BJ (cell line): Measurements from ENCODE around the gene CD79A. TPM values are rescaled to one million over a fixed set of nuclear protein-coding genes. Genes with fewer than 3 reads are reported as not detected.

Experiments
- CTCF ChIA-PET: fragments of 350-600 bp; formaldehyde crosslinking; extraction: SDS; loops from one replicate; lab custom pipeline; 2021; ENCODE audit warnings: antibody characterized with exemption, inconsistent platforms; lab: Yijun Ruan, JAX
- POLR2A ChIA-PET: fragments of 300-600 bp; sonication (Branson Sonifier 250); formaldehyde crosslinking; extraction: SDS; loops from one replicate; lab custom pipeline; 2021; ENCODE audit warnings: antibody characterized with exemption; lab: Charles Lee
- DNase-seq: peaks from one replicate; pipeline ENCODE4 v3.0.0-alpha.2; 2011; ENCODE audit warnings: low read depth
- H3K27me3 ChIP-seq: 2 replicates; pipeline ENCODE4 v1.6.0; 2011; ENCODE audit warnings: low read length; ENCODE audit not compliant: control insufficient read depth, insufficient read depth
- H3K36me3 ChIP-seq: 2 replicates; pipeline ENCODE4 v1.5.1; 2011; ENCODE audit warnings: low read length; ENCODE audit not compliant: control insufficient read depth, insufficient read depth
- H3K4me3 ChIP-seq: 2 replicates; pipeline ENCODE4 v1.5.1; 2011; ENCODE audit warnings: low read depth, mild to moderate bottlenecking, control low read depth, low read length
- CTCF ChIP-seq: IDR thresholded peaks from 2 replicates; pipeline ENCODE4 v1.5.1; 2011; ENCODE audit warnings: low read depth, mild to moderate bottlenecking, control low read depth, inconsistent platforms, low read length, moderate library complexity; ENCODE audit not compliant: insufficient read depth
- polyA plus RNA-seq: library from polyadenylated mRNA; depleted of rRNA; stranded (reverse); fragments of >200 nt; gene quantifications from 2 replicates; pipeline ENCODE4 v1.2.3, GENCODE V29; 2011

CD79A gene
- polyA plus RNA-seq, 1 experiment: 0.37 TPM

GRCh38 chr19:41861846-41862245, 15.2 kb upstream of the CD79A start:
- H3K27me3 ChIP-seq: no peaks in the 10 kb centered on the region
- no peak overlapping the region for H3K4me3 ChIP-seq
- POLR2A ChIA-PET: no interaction called here
- DNase-seq: no peak
- no peak for TF ChIP-seq CTCF
- CTCF ChIA-PET: no interaction called here
- H3K36me3 ChIP-seq: peaks cover 42% of the 10 kb centered on the region

DNA sequence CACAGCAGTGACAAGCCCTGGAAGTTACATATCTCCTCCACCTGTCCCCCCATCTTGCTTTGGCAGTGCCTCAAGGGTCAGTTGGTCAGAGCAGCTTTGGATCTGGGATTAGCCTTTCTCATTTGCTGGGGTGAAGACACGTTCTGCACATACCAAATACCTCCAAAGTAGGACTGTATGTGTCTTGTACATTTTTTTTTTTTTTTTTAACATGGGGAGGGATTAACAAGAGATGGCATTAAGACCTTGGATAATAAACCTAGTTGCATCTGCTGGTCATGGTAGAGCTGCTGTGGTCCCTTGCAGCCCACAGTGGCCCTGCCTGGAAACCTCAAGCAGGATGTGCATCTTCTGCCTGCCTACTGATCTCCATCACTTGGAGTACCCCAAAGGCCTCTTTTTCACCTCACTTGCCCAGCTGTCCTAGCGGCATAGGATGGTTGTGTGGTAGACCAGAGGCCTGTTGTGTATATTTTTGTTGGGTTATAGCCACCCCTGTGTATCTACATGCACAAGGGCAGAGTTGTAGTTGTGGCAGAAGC, 14.6 kb upstream of the CD79A start:
- H3K27me3 ChIP-seq: no peaks in the 10 kb centered on the region
- ChIA-PET CTCF (interaction anchor here (0.9 to 1.8 kb wide), 2 partner anchors 11 to 89 kb away, joined by 5 to 6 read pairs; no protein-coding TSS in a partner anchor), POLR2A (no interaction called here)
- no peak for DNase-seq
- TF ChIP-seq CTCF: no peak
- H3K4me3 ChIP-seq: no peak overlapping the region
- peaks cover 43% of the 10 kb centered on the region for H3K36me3 ChIP-seq

DNA sequence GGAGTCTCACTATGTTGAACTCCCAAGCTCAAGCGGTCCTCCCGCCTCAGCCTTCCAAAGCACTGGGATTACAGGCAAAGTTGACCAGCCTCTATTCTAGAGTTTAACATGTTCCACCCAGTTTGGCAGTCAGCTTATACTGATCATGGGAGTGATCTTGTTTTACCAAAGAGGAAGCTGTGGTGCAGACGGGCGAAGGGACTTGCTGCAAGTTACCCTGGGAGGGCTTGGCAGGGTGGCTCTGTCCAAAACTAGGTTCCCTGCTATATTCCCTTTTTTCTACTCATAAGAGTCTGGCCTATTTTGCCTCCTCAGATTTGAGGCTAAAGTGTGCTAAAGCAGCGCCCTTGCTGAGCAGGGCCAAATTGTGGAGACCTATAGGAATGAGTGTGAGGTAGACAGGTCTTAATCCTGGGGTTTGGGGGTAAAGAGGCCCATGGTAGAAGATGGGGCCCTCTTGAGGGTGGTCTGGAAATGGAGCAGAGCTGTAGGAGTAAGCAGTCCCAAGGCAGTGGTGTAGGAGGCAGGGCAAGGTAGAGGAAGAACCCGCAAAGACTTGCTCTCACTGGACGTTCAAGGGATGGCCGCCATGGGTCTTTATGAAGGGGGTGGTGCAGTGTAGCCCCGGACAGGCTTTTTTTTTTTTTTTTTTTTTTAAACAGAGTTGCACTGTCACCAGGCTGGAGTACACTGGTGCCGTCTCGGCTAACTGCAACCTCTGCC, 13.7 kb upstream of the CD79A start:
- TF ChIP-seq CTCF: no peak
- CTCF ChIA-PET: interaction anchor here (0.9 to 1.8 kb wide), 2 partner anchors 10 to 88 kb away, joined by 5 to 6 read pairs; no protein-coding TSS in a partner anchor
- Histone ChIP-seq H3K27me3 (no peaks in the 10 kb centered on the region), H3K4me3 (no peak overlapping the region), H3K36me3 (peaks cover 48% of the 10 kb centered on the region)
- no peak for DNase-seq
- POLR2A ChIA-PET: no interaction called here

GRCh38 chr19:41864374-41864773, 12.7 kb upstream of the CD79A start:
- peaks cover 55% of the 10 kb centered on the region for H3K36me3 ChIP-seq

More at GRCh38 chr19:41864374-41864773, 12.7 kb upstream of the CD79A start:
- ChIA-PET POLR2A (no interaction called here), CTCF (interaction anchor here (0.9 to 1.8 kb wide), 2 partner anchors 8 to 87 kb away, joined by 4 to 5 read pairs; no protein-coding TSS in a partner anchor)
- H3K27me3 ChIP-seq: no peaks in the 10 kb centered on the region
- no peak for TF ChIP-seq CTCF
- no peak for DNase-seq
- H3K4me3 ChIP-seq: no peak overlapping the region
